PFSK-1 (cell line): ENCODE measurements around the gene ARFGEF2.

Source experiments
- POLR2AphosphoS5 ChIP-seq: IDR thresholded peaks from 2 replicates; pipeline ENCODE4 v1.6.1; 2012; ENCODE audit warnings: low read depth, mild to moderate bottlenecking, control low read depth, low read length, moderate library complexity
- SIN3A ChIP-seq: IDR thresholded peaks from 2 replicates; pipeline ENCODE4 v1.6.1; 2012; ENCODE audit warnings: mild to moderate bottlenecking, low read length, moderate library complexity, borderline replicate concordance; ENCODE audit not compliant: insufficient read depth

GRCh38 chr20:48875914-48876240, 45.6 kb upstream of the ARFGEF2 start:
- no peak for TF ChIP-seq POLR2AphosphoS5
- no peak for TF ChIP-seq SIN3A
